ENCODE data around the gene HERC6. TPM values are rescaled to one million over a fixed set of nuclear protein-coding genes. Genes with fewer than 3 reads are reported as not detected.

HERC6 gene
- total RNA-seq, 1 experiment from 2014 or later: 4.9 TPM

DNA sequence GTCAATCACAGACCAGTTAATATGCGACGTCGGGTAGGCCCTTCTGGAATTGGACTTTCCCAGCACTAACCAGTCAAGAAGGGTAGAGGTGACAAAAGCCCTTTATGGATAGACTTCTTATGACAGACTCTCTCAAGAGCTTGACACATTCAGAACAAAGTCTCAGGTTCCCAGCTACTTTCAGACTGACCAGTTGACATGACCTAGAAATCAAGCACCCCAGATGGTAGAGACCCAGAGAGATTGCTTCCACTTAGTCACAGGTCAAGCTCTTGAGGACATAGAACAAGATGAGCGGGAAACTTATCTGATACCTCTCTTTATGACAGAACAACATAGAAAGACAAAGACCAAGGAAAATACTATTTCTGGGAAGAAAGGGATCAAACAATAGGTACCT, 21.4 kb upstream of the HERC6 start:
- Histone ChIP-seq H3K79me2 (ENCODE audit: low read depth) (no peaks in the 10 kb centered on the region), H3K36me3 (ENCODE audit: low read depth) (no peaks in the 10 kb centered on the region), H3K27me3 (ENCODE audit: insufficient read depth, low read depth) (no peaks in the 10 kb centered on the region), H2AFZ (no peak overlapping the region), H3K4me1 (replicated peaks; ENCODE audit: insufficient read depth) (no peaks in the 10 kb centered on the region; the same call in 1 of the 2 replicates), H3K9me3 (ENCODE audit: insufficient read depth, low read depth) (no peaks in the 10 kb centered on the region), H3K9me2 (ENCODE audit: insufficient read depth) (no peaks in the 10 kb centered on the region), H3F3A (ENCODE audit: insufficient read depth, low read depth) (no peaks in the 10 kb centered on the region), H3K4me2 (no peak overlapping the region), H3K27ac (no peak overlapping the region), H3K4me3 (no peak overlapping the region), H4K20me1 (ENCODE audit: insufficient read depth) (no peaks in the 10 kb centered on the region)
- TF ChIP-seq EZH2 (IDR thresholded peaks at IDR 0.05; ENCODE audit: low read depth): no peak
- TF ChIP-seq, protein P1, sequence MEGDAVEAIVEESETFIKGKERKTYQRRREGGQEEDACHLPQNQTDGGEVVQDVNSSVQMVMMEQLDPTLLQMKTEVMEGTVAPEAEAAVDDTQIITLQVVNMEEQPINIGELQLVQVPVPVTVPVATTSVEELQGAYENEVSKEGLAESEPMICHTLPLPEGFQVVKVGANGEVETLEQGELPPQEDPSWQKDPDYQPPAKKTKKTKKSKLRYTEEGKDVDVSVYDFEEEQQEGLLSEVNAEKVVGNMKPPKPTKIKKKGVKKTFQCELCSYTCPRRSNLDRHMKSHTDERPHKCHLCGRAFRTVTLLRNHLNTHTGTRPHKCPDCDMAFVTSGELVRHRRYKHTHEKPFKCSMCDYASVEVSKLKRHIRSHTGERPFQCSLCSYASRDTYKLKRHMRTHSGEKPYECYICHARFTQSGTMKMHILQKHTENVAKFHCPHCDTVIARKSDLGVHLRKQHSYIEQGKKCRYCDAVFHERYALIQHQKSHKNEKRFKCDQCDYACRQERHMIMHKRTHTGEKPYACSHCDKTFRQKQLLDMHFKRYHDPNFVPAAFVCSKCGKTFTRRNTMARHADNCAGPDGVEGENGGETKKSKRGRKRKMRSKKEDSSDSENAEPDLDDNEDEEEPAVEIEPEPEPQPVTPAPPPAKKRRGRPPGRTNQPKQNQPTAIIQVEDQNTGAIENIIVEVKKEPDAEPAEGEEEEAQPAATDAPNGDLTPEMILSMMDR (conservative IDR thresholded peaks at IDR 0.05): no peak
- CTCF ChIA-PET: no interaction called here
- intact Hi-C loops (cut with micrococcal nuclease; ENCODE audit: unreplicated experiment): no loop called here
- DNase-seq: no peak
- BruUV-seq (replicated peaks): no TSS peak
- POLR2A ChIA-PET (ENCODE audit: unreplicated experiment): no interaction called here

DNA sequence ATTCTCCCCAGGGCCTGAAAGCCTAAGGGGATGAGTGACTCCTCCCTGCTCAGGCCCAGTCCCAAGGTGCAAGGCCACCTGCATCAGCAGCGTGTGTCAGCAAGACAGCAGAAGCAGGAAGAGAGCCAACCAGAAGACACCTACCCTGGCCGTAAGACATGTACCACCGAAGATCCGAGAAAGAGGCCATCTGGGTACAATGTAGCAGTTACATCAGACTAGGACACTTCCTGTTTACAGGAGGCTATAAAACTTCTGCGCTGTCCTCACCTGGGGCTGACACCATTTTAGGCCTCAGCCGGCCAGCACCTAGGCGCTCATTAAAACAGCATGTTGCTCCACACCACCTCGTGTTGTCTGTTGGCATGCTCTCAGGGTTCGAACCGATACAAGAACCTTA, 19.1 kb upstream of the HERC6 start:
- TF ChIP-seq EZH2 (IDR thresholded peaks at IDR 0.05; ENCODE audit: low read depth): no peak
- TF ChIP-seq, protein P1 (conservative IDR thresholded peaks at IDR 0.05): no peak
- BruUV-seq (replicated peaks): no TSS peak
- H3K9me2 ChIP-seq (ENCODE audit: insufficient read depth): no peaks in the 10 kb centered on the region
- H3K27ac ChIP-seq: no peak overlapping the region
- H3K27me3 ChIP-seq (ENCODE audit: insufficient read depth, low read depth): no peaks in the 10 kb centered on the region
- no peaks in the 10 kb centered on the region for H3K79me2 ChIP-seq (ENCODE audit: low read depth)
- no peaks in the 10 kb centered on the region for H4K20me1 ChIP-seq (ENCODE audit: insufficient read depth)
- intact Hi-C loops (cut with micrococcal nuclease; ENCODE audit: unreplicated experiment): no loop called here
- no peaks in the 10 kb centered on the region for H3F3A ChIP-seq (ENCODE audit: insufficient read depth, low read depth)
- no peaks in the 10 kb centered on the region for H3K36me3 ChIP-seq (ENCODE audit: low read depth)
- no peak overlapping the region for H3K4me3 ChIP-seq
- no peak overlapping the region for H3K4me2 ChIP-seq
- ChIA-PET POLR2A (ENCODE audit: unreplicated experiment) (no interaction called here), CTCF (no interaction called here)
- DNase-seq: no peak
- no peaks in the 10 kb centered on the region for H3K9me3 ChIP-seq (ENCODE audit: insufficient read depth, low read depth)
- no peaks in the 10 kb centered on the region for H3K4me1 ChIP-seq (replicated peaks; ENCODE audit: insufficient read depth)
- no peak overlapping the region for H2AFZ ChIP-seq

DNA sequence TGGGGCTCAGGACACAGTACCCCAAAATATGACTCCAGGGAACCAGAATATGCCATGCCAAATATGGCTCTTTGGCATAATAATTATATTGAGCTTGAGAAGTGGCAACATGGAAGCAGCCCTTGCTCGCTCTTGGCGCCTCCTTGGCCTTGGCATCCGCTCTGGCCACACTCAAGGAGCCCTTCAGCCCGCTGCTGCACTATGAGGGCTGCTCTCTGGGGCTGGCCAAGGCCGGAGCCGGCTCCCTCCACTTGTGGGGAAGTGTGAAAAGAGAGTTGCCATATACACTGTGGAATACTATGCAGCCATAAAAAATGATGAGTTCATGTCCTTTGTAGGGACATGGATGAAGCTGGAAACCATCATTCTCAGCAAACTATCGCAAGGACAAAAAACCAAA, 18.4 kb upstream of the HERC6 start:
- no peak overlapping the region for H3K4me3 ChIP-seq
- no peaks in the 10 kb centered on the region for H4K20me1 ChIP-seq (ENCODE audit: insufficient read depth)
- no peaks in the 10 kb centered on the region for H3K9me3 ChIP-seq (ENCODE audit: insufficient read depth, low read depth)
- H3K36me3 ChIP-seq (ENCODE audit: low read depth): no peaks in the 10 kb centered on the region
- POLR2A ChIA-PET (ENCODE audit: unreplicated experiment): no interaction called here
- no TSS peak for BruUV-seq (replicated peaks)
- H3K79me2 ChIP-seq (ENCODE audit: low read depth): no peaks in the 10 kb centered on the region
- TF ChIP-seq, protein P1 (conservative IDR thresholded peaks at IDR 0.05): no peak
- no peak for TF ChIP-seq EZH2 (IDR thresholded peaks at IDR 0.05; ENCODE audit: low read depth)
- no peaks in the 10 kb centered on the region for H3K9me2 ChIP-seq (ENCODE audit: insufficient read depth)
- no peaks in the 10 kb centered on the region for H3K4me1 ChIP-seq (replicated peaks; ENCODE audit: insufficient read depth)
- no peak overlapping the region for H3K4me2 ChIP-seq
- no peak overlapping the region for H2AFZ ChIP-seq
- intact Hi-C loops (cut with micrococcal nuclease; ENCODE audit: unreplicated experiment): no loop called here
- no peak for DNase-seq
- H3F3A ChIP-seq (ENCODE audit: insufficient read depth, low read depth): no peaks in the 10 kb centered on the region
- H3K27ac ChIP-seq: no peak overlapping the region
- CTCF ChIA-PET: no interaction called here
- no peaks in the 10 kb centered on the region for H3K27me3 ChIP-seq (ENCODE audit: insufficient read depth, low read depth)
